Renal pelvis (tissue), 4 donors: ENCODE results near the gene CST8. TPM values are rescaled to one million over a fixed set of nuclear protein-coding genes. Genes with fewer than 3 reads are reported as not detected.
A peak's percentile ranks its signal among the peaks of the same experiment; 100 is the strongest.

Experiments
- DNase-seq: peaks from one replicate; pipeline ENCODE4 v3.0.0-alpha.2; 2013
- polyA plus RNA-seq, 3 donors: library from polyadenylated mRNA; unstranded; fragments of 120-200 nt; gene quantifications; one replicate each; pipeline ENCODE4 v1.2.1, GENCODE V29; 2013; ENCODE audit not compliant: insufficient read length in 3 of 3

CST8 gene
- polyA plus RNA-seq, 3 donors: not detected

DNA sequence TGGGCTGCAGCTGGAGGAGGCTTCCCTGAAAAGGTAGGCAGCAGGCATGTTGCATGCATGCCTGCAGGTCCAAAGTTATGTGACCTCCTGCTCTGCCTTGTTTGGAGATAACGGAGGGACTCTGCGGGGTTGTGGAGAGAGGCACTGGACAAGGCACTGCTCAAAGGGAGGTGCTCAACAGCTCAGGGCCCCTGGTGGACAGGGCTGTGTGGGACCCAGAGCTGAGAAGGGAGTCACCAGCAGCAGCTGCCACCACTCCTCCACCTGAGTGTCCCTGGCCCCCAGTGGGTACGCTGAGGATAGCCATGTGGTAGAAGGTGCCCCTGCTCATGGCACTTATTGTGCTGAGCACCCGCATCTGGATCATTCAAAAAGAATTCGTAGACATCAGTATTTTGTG lies 15.5 kb upstream of the CST8 start:
- no peak for DNase-seq

DNA sequence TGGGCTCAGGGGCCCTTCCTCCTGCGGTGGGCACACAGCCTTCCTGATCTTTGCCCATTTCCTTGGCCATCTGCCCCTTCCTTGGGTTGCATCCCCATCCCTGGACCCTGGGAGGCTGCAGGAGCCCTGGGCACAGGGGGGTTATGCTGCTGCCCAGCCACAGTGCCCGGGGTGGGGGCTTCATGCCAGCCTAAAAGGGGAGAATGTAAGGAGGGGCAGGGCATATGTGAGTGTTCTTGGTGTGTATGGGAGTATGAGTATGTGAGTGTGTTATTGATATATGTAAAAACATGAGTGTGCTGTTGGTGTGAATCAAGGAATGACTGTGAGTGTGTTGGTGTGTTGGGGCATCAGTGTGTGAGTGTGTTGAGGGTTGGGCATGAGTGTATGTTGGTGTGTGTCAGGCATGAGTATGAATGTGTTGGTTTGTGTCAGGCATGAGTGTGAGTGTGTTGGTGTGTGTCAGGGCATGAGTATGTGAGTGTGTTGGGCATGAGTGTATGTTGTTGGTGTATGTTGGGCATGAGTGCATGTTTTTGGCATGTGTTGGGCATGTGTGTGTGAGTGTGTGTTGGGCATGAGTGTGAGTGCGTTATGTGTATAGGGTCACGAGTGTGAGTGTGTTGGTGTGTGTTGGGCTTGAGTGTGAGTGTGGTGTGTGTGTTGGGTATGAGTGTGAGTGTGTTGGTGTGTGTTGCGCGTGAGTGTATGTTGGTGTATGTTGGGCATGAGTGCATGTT lies 14.7 kb upstream of the CST8 start:
- no peak for DNase-seq

DNA sequence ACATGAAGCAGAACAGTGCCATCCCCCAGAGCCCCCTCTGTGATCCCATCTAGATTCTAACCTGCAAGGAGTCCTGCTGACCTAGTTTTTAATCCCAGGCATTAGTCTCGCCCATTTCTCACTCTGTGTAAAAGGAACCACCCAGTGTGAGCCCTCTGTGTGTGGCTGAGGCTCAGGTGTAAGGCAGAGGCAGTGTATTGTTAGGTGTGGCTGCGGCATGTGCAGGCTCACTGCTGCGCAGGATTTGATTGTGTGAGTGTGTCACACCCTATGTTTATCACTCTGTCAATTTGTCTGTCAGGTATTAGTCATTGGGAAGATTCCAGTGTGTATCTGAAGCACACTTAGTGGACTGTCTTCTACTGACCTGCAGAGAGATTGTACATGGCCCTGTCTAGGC lies 13.7 kb upstream of the CST8 start:
- DNase-seq: no peak

DNA sequence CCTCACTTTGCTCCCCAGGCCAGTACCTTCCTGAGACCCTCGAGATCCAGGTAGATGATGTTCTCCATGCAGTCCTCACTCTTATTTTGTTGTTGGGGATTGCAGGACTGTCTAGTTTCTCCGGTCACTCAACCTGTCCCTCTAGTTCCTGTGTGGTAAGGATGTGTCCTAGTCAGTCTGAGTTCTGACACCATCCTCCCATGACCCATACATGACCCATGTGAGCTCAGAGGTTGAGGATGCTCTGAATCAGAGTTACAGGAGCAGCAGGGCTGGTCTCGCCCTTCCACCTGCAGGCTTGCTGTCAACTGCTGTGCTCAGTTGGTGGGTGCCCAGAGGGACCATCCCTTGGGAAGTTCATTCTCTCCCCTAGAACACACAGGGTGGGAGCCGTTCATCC lies 11.9 kb upstream of the CST8 start:
- no peak for DNase-seq

DNA sequence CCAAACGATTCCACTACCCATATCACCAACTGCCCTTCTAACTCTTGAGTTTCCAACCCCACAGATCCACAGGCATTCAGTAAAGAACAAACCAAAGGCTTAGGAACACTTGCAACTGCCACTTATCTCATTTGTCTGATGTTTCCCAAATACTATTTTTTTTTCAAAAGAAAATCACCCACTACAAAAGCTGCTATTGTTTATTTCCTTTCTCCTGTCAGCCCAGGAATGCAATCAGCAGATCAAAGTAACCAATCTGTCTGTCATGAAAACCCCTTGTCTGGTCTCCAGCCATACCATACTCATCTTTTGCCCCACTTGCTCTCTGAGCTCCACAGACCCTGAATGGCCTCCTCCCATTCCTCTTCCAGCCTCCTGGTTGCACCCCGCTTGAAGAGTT lies 8.8 kb upstream of the CST8 start:
- DNase-seq: no peak

DNA sequence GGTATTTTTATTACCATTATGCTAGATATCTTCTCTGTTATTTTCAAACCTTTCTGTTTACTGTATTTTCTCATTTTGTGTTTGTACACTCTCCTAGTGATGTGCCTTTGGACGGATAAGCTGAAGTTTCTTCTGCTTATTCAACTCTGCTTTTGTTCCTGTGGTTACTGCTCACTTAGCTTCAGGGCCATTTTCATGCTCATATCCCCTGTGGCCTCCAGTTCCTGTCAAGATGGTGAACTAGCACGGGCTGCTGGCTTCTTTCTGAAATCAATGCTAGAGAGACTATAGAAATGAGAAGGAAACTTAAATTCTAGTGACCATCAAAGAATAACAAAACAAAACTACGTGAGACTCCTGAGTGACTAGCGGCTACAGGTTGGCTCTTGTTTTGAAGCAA lies 6.8 kb upstream of the CST8 start:
- no peak for DNase-seq

DNA sequence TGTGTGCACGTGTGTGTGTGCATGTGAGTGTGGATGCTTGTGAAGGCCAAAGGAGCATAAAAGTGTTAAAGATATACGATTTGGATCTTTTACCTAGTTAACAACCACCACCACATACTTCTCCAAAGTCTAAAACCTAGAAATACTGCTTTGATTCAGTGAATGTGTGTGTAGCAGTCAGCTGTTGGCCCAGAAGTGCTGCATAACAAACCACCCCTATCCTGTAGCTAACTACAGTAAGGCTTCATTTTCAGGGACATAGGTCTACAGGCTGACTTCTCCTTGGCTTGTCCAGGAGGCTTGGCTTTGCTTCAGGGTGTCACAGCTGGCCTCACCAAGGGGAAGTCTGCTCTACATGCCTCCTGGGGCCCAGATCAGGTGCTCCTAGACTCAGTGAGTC lies 2.4 kb upstream of the CST8 start:
- no peak for DNase-seq

DNA sequence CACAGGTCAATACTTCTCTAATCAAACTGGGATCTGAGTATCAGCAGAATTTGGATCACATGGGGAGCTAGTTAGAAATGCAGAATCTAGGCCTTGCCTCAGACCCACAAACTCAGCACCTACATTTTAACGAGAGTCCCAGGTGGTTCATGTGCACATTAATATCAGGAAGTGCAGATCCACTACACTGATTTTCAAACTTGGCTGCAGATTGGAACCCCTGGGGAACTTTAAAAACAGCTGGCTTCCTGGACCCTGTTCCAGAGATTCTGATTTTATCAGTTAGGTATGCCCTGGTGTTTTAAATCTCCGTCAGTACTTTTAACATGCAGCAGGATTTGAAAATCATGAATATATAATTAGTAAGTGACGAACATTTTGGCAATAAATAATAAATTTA lies 1.9 kb upstream of the CST8 start:
- DNase-seq: no peak

DNA sequence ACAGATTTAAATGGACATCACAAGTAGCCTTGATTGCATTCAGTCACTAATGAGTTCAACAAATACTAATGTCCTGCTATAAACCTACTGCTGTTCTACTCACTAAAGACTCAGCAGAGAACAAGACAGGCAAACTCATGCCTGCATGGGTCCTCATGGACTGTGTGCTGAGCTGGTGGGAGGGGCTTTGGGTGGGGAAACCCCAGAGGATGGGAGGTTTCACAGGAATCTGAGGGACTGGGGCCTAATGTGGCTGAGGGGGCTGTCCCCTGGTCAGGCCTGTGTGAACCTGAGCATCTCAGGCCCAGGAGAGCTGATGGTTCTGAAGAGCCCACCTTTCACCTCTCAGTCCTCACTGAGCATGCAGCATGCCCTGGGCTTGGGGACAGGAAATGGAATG lies 1.4 kb downstream of the CST8 start:
- DNase-seq: no peak

DNA sequence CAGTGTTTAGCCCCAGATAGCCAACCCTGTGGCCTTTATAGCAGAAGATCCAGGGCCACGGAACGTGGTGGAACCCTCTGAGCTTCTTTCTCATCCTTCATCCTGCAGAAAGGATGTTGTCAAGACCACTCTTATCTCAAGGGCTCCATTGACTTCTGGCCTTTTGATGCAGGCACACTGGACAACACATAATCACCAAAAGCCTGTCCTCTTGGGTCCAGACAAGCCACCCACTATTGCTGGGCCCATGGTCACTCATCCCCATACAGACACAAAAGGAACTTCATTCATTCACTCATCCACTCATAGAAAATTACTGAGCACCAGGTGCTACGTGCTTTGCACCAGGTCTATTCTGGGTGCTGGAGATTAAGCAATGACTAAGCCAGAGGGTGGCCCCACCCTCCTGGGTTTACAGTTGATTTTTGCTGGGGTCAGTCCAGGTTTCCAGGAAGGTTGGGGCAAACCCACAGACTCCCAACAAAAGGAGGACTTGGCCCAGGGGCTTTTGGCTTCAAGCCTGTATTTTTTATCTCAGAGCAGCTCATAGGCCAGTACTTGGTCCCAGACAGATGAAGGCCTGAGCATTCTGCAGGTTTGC lies 2.4 kb downstream of the CST8 start:
- DNase-seq: no peak

DNA sequence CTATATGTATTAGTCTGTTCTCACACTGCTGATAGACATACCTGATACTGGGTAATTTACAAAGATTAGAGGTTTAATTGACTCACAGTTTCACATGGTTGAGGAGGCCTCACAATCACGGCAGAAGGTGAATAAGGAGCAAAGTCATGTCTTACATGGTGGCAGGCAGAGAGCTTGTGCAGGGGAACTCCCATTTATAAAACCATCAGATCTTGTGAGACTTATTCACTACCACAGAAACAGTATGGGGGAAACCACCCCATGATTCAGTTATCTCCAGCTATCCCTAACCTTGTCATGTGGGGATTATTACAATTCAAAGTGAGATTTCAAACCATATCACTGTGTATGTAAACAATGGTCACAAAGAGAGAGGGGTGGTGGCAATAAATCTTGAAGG lies 6.6 kb downstream of the CST8 start:
- DNase-seq: no peak

DNA sequence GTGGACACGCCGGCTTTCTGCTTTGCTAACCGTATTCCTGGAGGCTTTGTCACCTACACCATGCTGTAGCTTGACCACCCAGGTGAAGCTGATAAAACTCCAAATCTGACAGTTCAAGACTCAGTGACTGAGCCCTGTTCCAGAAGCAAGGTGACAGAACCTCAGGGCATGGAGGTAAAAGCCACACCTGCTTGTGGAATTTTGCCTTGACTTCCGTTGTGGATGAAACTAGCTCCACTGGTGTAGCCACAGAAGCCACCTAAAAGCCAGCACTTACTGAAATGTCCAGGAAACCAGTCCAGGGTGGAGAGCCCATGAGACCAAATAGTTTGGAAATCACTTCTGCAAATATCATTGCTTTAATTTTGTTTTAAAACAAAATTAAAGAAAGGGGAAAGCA lies 11.0 kb downstream of the CST8 start:
- no peak for DNase-seq

DNA sequence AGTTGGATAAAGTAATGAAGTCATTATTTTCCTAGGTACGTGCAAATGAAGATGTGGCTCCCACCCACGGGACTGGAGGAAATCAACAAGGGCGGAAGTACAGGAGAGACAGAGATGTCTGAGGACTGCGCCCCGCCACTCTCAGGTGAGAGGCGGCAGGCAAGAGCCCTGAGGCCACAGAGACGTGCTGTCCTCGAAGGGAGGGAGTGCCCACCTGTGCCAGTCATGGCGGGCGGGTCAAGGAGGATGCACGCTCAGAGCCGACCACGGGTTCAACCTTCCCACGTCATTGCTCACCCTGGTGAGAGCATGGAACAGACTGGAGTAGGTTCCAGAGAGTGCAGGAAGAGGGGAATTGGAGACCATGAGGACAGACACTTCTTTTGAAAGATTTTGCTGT lies 12.7 kb downstream of the CST8 start:
- DNase-seq: no peak

DNA sequence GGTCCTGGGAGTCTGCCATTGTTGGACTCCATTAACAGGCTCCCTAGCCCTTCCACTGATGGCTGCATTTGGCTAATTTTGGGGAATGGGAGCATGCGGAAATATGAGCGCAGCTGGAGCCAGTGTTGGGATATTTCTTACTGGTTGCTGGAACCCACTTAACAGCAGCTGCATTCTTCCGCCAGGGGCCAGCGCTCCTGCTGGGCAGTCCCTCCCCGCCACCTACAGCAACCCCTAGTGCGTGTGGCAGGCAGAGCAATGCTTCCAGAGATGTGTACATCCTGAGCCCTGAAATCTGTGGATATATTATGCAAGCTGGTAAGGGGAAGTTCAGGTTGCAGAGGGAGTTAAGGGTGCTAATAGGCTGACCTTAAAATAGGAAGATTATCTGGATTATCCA lies 16.4 kb downstream of the CST8 start:
- DNase-seq: no peak

DNA sequence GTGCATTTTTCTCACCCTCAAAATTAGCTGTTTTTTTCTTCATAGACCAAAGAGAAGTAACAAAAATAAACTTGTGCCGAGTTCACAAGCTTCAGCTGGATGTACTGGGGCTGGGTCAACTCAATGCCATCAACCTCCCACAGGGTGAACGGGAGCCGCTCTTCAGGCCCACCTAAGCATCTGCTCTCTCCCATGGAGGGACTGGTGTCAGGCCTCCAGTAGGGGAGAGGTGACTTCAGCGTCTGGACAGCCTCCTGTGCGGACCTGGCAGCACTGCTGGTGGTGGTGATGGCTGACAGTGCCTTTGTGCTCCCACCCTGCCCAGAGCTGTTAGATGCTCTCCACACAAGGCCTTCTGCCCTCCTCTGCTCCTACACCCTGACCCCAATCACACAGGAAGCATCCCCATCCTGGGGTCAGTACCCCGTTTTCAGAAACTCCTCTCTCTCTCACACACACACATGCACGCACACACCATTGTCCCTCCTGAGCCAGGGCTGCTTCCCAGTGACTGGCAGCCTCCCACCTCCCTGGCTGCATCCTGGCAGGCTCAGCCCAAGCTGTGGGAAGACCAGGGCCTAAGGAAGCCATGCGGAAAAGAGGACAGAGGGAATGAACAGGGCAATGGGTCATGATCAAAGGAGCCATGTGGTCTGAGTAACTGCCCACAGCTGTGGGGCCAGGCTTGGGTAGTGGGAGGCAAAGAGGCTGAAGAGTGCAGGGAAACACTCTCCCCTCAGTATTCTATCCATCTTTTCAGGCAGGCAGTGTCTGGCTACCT lies 17.7 kb downstream of the CST8 start:
- peak; percentile 31 for DNase-seq

DNA sequence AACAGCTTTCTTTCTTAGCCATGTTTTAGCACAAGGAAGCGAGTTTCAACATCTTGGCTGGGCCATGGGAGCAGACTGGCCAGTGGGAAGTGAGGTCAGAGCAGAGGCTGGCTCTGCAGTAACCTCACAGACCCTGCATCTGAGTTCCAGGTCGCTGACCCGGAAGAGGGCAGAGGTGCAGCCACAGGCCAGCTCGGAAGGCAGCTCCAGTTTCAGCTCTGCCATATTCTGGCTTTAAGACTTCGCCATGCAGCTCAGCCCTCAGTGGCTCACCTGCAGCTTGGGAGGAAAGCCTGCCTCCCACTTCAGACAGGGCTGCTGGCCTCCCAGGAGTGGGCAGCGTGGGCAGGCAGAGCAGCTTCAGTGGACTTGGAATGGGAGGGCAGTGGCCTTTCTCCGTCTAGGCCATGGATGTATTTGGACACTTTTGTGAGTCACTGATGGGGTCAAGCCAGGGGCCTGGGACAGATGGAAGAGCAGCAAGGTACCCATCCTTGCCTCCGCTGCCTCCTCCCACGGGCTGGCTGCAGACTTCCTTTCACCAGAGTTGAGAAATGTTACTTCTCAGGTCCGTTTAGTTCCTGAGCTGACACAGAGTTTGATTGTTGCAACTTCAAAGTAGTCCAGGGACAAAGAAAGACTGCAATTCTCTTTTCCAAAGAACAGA lies 18.5 kb downstream of the CST8 start:
- DNase-seq: peak; percentile 5

DNA sequence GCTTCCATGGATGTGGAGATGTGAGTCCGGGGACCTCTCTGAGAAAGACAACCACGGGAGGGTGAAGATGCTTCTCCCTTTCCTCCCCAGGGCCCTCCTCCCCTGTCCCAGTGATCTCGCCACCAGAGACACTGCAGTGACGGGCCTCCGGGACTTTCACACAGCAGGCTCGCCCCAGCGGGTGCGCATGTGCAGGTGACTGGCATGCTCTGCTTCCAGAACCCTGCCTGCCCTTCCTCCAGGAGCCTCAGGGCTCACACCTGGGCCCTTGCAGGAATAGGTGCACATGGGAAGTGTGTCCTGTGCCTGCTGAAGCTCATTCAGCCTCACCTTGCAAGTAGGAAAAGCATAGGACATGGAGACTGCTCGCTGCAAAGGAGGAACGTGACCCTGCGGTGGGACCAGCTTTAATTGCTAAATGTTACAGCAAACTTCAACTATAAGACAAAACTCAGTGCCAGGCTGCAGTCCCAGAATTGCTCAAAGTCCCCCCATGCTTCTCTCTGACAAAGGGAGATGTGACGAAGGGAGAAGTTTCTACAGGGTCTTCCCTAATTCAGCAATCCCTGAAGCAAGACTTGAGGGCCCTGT lies 19.2 kb downstream of the CST8 start:
- DNase-seq: no peak

DNA sequence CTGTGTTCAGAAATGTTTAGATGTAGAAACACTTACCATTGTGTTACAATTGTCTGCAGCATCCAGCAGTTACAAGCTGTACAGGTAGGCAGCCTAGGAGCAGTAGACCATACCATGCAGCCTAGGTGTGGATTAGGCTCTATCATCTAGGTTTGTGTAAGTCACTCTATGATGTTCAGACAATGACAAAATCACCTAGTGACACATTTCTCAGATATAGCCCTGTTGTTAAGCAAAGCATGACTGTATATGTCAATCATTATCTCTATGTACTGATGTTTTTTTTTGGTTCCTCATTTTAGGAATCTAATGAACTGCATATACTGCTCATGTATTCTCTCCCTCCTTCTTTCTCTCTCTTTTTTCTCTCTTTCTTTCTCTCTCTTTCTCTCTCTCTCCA lies 22.2 kb downstream of the CST8 start:
- DNase-seq: no peak

DNA sequence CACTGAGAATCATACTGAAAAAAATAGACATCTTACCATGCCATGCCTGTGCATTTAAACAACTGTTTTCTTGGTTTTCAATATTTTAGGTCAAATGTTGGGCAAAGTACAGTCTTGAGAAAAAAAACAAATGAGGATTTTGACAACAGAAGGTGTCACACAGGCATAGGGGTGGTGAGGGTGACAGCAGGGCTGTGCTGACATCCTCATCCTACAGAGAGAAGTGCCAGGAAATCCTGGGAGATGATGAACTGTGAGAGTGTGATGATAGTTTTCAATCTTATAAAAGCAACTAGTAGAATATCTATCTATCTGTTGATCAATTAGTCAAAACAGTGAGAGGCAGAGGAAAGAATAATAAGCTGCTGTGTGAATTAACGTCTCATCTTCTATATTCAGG lies 23.9 kb downstream of the CST8 start:
- no peak for DNase-seq

DNA sequence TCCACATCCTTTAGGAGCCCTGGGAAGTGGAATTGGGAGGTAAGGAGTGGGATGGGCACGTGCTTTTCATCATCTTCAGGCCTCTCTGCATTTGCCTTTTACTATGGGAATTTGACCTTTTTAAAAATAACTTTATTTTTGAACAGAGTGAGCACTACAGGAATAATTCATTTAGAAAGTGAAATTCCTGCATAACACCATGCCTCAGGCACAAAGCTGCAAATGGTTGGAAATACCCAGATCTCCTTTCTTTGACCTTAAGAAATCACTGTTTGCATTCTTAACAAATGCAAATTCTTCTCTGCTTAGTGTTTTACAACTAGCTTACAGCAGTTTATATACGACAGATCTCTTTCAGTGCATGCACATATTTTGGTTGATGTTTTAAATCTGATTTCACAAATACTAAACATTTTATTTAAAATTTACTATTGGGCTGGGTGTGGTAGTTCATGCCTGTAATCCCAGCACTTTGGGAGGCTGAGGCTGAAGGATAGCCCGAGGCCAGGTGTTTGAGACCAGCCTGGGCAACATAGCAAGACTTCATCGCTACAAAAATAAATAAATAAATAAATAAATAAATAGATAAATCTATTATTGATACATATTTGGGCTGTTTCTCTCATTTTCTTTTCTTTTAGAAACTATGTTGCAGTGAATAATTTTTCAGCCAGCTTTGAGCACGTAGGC lies 24.5 kb downstream of the CST8 start:
- no peak for DNase-seq

DNA sequence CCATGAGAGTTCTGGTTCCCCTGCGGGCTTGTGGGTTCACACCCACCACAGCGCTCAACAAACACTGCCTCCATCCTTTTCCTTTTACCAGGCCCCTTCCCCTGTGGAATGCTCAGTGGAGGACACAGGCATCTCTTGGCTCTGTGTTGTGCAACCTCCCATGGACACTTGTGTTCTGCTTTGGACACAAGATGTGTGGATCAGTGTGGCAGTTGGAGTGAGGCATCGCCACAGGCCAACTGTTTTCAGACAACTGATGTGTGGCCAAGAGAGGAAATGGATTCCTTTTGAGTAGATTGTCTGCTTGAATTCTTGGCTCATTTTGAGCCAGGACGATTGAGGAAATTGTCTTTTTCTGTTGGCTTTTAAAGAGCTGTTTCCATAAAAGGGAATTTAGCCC lies 26.8 kb downstream of the CST8 start:
- DNase-seq: no peak

DNA sequence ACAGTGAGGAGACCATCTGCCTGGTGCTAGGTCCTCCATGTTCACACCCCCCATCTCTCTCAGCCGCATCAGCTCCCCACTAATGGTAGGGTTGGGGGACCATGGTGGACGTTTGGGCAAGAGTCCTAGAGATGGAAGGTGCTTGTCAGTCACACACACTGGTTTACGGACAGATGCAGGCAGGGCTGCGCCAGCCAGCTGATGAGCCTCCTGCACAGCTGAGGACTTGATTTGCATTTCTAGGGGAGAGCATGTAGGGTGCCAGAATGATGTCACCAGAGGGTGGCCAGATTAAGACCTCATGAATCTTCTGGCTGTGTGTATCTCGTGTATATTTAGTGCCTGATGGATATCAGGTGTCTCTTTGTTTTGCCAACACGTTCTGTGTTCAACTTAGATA lies 28.6 kb downstream of the CST8 start:
- no peak for DNase-seq
